NK-92 (cell line): ENCODE results near the gene PCDHGB6.
"Not testable (repeated sequence)": the region's sequence is repeated elsewhere in the genome, so short reads cannot be mapped to it uniquely, and the experiment has no call there.

Experiments used
- DNase-seq: peaks from one replicate; lab custom pipeline; 2025; ENCODE audit not compliant: unreplicated experiment; lab: John Stamatoyannopoulos, UW

The PCDHGB6 gene

GRCh38 chr5:141407790-141408505 is at the start of gene PCDHGB6:
Gene PCDHGB6, plus strand, starts transcription at chr5:141408021. Its CDS starts 182 bp downstream, at chr5:141408203.
- not testable (repeated sequence) for DNase-seq

DNA sequence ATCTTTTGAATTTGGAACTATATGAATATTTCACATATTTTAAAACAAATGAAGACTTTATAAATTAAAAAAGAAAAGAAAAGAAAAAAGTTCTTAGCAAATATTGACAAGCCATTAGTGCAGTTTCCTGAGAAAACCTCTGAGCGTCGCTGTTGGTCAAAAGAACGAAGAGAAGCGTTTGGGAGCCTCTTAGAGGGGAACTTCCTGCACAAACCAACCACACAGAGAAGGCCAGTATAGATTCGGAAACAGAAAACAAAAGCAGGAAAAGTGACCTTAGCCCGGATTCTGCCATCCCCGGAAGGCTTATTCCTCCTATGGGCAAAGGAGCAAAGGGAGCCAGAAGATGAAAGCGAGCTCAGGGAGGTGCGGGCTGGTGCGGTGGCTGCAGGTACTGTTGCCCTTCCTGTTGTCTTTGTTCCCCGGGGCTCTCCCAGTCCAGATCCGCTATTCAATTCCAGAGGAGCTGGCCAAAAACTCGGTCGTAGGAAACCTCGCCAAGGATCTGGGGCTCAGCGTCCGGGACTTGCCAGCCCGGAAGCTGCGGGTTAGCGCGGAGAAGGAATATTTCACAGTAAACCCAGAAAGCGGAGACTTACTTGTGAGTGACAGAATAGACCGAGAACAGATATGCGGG is 47.9 kb upstream of the PCDHGB6 start, which contains the start of gene PCDHGB2:
TSS of gene PCDHGB2 (plus strand) at position 205 of the 637 bp plus-strand sequence. CDS start at position 347, 142 bp downstream.
- DNase-seq: no peak

DNA sequence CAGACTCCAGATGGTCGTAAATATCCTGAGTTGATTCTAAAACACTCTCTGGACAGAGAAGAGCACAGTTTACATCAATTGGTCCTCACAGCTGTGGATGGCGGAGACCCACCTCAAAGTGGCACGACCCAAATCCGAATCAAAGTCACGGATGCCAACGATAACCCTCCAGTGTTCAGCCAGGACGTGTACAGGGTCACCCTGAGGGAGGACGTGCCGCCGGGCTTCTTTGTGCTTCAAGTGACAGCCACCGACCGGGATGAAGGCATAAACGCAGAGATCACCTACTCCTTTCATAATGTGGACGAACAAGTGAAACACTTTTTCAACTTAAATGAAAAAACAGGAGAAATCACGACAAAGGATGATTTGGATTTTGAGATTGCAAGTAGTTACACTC is 47.1 kb upstream of the PCDHGB6 start:
- no peak for DNase-seq

GRCh38 chr5:141362719-141363118 is 45.1 kb upstream of the PCDHGB6 start:
- DNase-seq: no peak

DNA sequence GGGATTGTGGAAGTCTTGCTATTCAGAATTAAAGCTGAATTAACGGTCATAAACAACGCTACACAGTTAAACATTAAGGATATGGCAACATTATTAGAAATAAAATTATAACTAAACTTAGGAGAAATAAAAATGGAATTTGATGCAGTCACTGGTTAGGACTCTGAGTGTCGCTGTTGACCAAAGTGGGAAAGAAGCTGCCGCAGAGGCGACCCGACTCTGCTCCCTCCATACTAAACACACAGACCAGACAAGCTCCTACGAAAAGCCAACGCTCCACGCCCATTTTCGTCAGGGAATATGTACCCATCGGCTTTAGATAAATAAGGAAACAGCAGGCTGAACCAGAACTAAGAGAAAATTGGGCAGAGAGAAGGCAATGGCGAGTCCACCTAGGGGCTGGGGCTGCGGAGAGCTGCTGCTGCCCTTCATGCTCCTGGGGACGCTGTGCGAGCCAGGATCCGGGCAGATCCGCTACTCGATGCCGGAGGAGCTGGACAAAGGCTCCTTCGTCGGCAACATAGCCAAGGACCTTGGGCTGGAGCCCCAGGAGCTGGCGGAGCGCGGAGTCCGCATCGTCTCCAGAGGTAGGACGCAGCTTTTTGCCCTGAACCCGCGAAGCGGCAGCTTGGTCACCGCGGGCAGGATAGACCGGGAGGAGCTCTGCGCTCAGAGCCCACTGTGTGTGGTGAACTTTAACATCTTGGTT is 43.7 kb upstream of the PCDHGB6 start, which contains the start of gene PCDHGA5:
TSS of gene PCDHGA5 (plus strand) at position 211 of the 709 bp plus-strand sequence. CDS start at position 380, 169 bp downstream.
- no peak for DNase-seq

- DNase-seq: no peak
Measured at GRCh38 chr5:141366016-141366896, 41.6 kb upstream of the PCDHGB6 start.

- no peak for DNase-seq
Measured at GRCh38 chr5:141369994-141370848, 37.6 kb upstream of the PCDHGB6 start, which contains the start of gene PCDHGB3. Gene PCDHGB3, plus strand, starts transcription at chr5:141370242. Its CDS starts 153 bp downstream, at chr5:141370395.

DNA sequence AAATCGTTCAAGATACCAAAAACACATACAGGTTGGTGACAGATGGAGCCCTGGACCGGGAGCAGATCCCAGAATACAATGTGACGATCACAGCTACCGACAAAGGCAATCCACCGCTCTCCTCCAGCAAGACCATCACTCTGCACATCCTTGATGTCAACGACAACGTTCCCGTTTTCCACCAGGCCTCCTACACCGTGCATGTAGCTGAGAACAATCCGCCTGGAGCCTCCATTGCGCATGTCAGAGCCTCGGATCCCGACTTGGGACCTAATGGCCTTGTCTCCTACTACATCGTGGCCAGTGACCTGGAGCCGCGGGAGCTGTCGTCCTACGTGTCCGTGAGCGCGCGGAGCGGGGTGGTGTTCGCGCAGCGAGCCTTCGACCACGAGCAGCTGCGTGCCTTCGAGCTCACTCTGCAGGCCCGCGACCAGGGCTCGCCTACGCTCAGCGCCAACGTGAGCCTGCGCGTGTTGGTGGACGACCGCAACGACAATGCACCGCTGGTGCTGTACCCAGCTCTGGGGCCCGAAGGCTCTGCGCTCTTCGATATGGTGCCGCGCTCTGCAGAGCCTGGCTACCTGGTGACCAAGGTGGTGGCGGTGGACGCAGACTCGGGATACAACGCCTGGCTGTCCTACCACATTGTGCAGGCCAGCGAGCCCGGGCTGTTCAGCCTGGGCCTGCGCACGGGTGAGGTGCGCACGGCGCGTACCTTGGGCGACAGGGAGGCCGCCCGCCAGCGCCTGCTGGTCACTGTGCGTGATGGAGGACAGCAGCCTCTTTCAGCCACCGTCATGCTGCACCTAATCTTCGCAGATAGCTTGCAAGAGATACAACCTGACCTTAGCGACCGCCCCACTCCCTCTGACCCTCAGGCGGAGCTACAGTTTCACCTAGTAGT is 36.0 kb upstream of the PCDHGB6 start:
- no peak for DNase-seq

DNA sequence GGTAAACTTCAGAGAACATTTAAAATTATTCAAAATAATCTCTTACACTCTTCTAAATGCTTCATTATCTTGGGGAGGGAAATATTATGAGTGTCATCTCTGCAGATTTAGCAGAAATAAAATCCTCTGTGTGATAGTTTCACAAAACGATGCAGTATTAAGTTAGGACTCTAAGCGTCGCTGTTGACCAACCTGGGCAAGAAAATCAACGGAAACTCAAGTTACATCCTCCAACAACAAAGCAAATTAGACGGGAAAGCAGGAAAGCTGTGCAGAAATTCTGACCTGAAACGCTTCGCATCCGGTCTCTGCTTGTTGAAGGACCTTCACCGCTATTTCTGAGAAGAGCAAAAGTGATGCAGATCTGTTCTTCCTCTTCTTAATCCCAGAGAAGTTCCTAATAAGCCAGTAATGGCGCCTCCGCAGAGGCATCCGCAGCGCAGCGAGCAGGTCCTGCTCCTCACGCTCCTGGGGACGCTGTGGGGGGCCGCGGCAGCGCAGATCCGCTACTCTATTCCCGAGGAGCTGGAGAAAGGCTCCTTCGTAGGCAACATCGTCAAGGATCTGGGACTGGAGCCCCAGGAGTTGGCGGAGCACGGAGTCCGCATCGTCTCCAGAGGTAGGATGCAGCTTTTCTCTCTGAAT is 34.0 kb upstream of the PCDHGB6 start, which contains the start of gene PCDHGA6:
TSS of gene PCDHGA6 (plus strand) at position 219 of the 645 bp plus-strand sequence. CDS start at position 412, 193 bp downstream.
- DNase-seq: no peak

DNA sequence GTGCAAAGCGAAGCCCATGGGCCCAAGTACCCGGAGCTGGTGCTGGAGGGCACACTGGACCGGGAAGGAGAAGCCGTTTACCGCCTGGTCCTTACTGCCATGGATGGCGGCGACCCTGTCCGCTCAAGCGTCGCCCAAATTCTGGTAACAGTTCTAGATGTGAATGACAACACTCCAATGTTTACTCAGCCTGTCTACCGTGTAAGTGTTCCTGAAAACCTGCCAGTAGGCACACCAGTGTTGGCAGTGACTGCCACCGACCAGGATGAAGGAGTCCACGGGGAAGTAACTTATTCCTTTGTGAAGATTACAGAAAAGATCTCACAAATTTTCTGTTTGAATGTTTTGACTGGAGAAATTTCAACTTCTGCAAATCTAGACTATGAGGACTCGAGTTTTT is 33.2 kb upstream of the PCDHGB6 start:
- DNase-seq: no peak

- not testable (repeated sequence) for DNase-seq
Measured at GRCh38 chr5:141375444-141376155, 32.2 kb upstream of the PCDHGB6 start.

DNA sequence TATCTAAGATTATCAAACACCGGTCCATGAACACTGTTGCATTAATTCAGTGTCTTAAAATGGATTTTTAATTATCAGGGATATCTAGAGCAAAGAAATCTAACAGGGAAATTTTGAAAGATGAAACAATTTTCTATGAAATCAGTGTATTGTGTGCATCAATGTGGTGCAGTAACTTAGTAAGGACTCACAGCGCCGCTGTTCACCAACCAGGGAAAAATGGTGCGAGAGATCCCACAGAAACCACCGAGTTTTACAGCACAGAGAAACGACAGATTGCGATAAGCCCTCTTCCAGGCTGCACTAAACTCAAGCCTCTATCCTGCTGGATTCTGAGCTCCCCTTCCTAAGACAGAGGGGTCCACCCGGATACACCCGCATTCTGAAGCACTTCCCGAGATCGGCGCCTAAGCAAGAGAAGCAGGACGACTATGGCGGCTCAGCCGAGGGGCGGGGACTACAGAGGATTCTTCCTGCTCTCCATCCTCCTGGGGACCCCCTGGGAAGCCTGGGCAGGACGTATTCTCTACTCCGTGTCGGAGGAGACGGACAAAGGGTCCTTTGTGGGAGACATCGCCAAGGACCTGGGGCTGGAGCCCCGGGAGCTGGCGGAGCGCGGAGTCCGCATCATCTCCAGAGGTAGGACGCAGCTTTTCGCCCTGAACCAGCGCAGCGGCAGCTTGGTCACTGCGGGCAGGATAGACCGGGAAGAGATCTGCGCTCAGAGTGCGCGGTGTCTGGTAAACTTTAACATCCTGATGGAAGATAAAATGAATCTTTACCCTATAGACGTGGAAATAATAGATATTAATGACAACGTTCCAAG is 25.1 kb upstream of the PCDHGB6 start, which contains the start of gene PCDHGA7:
TSS of gene PCDHGA7 (plus strand) at position 274 of the 826 bp plus-strand sequence. CDS start at position 432, 158 bp downstream.
- DNase-seq: no peak

- no peak for DNase-seq
Measured at GRCh38 chr5:141383345-141383744, 24.5 kb upstream of the PCDHGB6 start.

DNA sequence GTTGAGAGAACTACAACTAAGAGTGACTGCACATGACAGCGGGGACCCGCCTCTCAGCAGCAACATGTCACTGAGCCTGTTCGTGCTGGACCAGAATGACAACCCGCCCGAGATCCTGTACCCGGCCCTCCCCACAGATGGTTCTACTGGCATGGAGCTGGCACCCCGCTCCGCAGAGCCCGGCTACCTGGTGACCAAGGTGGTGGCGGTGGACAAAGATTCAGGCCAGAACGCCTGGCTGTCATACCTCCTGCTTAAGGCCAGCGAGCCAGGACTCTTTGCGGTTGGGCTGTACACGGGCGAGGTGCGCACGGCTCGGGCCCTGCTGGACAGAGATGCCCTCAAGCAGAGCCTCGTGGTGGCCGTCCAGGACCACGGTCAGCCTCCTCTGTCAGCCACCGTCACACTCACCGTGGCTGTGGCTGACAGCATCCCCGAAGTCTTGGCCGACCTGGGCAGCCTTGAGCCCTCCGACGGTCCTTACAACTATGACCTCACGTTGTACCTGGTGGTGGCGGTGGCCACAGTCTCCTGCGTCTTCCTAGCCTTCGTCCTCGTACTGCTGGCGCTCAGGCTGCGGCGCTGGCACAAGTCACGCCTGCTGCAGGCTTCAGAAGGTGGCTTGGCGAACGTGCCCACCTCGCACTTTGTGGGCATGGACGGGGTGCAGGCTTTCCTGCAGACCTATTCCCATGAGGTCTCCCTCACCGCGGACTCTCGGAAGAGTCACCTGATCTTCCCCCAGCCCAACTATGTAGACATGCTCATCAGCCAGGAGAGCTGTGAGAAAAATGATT is 23.2 kb upstream of the PCDHGB6 start:
- no peak for DNase-seq

DNA sequence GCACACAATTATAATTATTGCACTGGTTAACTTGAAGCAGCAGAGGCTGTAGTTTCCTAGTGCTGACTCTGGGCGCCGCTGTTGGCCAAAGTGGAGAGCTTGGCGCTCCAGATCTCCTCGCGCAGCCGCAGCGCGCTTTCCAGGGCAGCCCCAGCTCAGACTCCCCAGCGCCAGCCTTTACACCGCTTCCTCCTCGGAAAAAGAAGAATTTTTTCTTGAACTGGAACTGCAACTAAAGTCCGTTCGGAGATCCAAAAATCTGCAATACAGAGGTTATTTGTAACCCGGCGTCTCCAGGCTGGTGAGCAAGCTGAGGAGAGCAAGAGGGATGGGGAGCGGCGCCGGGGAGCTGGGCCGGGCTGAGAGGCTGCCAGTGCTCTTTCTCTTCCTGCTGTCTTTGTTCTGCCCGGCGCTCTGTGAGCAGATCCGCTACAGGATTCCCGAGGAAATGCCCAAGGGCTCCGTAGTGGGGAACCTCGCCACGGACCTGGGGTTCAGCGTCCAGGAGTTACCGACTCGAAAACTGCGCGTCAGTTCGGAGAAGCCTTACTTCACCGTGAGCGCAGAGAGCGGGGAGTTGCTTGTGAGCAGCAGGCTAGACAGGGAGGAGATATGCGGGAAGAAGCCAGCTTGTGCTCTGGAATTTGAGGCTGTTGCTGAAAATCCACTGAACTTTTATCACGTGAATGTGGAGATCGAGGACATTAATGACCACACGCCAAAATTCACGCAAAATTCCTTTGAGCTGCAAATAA is 20.1 kb upstream of the PCDHGB6 start, which contains the start of gene PCDHGB4:
TSS of gene PCDHGB4 (plus strand) at position 142 of the 755 bp plus-strand sequence. CDS start at position 329, 187 bp downstream.
- not testable (repeated sequence) for DNase-seq
